Activated CD4-positive, CD25-positive, alpha-beta regulatory T cell treated with anti-CD3 and anti-CD28 coated beads, Interleukin-2, amount 50 U/mL, for 72 hours (primary cell): ENCODE measurements around the gene CDC42.

Experiments
- DNase-seq: peaks from one replicate; pipeline ENCODE4 v3.0.0; 2021

CDC42 gene

GRCh38 chr1:22132517-22133235 lies 80.2 kb downstream of the CDC42 start:
- DNase-seq, result no peak

- DNase-seq, result no peak
Observed at GRCh38 chr1:22133247-22133930, 80.9 kb downstream of the CDC42 start.

GRCh38 chr1:22133931-22134324 lies 81.4 kb downstream of the CDC42 start:
- no peak for DNase-seq

- no peak for DNase-seq
Observed at GRCh38 chr1:22137004-22137720, 84.7 kb downstream of the CDC42 start.

GRCh38 chr1:22139066-22139594 lies 86.6 kb downstream of the CDC42 start:
- DNase-seq, result no peak

- DNase-seq, result no peak
Observed at GRCh38 chr1:22139817-22140216, 87.3 kb downstream of the CDC42 start.
